ENCODE measurements around the gene AQP7.
"Not testable (repeated sequence)": the region's sequence is repeated elsewhere in the genome, so short reads cannot be mapped to it uniquely, and the experiment has no call there.

The AQP7 gene

DNA sequence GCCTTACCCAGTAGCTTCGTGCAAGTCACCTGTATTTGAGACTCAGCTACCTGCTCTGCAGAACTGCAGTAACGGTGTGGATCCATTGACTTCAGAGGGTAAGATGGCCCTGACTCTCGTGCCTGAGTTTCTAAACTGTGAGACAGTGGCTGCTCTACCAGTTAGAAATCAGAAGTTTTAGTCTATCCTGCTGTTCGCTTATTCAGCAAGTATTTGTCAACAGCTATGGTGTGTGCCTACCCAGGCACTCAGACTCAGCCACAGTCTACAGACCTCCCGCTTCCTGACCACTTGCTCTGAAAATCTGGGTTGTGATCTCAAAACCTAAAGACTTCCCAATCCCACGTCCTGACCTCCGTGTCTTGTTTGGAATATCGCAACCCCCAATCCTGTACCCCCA is 31.5 kb upstream of the AQP7 start:
- DNase-seq (ENCODE audit: low read depth, low spot score) = no peak

DNA sequence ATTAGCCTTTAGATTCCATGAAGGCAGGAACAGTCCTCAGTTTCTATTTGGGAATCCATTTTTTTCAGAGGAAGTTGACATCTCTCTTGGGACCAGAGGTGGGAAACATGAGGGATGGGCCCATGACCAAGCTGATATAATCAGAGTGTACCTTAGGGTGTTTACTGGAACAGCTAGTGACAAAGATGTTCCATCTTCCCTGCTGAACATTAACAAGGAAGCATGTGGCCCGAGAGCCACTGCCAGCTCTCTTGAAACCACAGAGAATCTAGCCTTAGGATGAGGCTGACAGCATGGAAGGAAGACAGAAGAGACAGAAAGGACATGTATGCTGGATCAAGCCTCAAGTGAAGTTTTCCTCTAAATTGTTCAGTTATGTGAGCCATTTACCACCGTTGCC is 29.1 kb upstream of the AQP7 start:
- DNase-seq (ENCODE audit: low read depth, low spot score) = no peak

DNA sequence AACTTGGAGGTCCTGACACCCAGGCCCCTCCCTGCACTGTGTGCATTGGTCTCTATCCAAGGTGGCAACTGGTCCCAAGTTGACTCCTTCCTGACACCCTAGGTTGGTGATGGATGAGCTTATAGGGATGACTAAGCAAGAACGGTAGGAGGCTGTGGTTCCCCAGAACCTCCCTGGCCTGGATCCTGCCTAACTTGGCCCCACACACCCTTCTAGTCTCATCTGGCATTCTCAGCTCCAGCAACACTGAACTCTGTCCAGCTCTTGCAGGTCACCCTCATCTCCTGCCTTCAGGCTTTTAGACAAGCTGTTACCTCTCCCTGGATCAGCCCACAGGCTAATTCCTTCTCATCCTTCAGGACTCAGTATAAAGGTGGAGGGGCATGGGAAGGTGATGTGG is 28.6 kb upstream of the AQP7 start:
- DNase-seq (ENCODE audit: low read depth, low spot score) = no peak

DNA sequence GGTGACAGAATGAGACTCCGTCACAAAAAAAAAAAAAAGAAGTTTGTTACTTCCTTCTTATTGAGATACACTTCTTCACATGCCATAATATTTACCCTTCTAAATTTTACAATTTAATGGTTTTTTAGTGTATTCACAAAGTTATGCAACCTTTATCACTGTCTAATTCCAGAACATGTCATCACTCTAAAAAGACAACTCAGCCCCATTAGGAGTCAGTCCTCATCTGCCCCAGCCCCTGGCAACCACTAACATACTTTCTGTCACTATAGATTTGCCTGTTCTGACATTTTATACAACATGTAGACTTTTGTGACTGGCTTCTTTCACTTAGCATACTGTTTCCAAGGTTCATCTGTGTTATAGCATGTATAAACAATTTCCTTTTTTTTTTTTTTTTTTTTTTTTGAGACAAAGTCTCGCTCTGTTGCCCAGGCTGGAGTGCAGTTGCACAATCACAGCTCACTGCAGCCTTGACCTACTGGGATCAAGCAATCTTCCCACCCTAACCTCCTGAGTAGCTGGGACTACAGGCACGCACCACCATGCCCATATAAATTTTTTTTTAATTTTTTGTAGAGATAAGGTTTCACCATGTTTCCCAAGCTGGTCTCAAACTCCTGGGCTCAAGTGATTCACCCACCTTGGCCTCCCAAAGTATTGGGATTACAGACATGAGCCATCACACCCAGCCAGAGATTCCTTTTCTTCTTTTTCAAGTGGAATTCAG is 27.1 kb upstream of the AQP7 start:
- DNase-seq (ENCODE audit: low read depth, low spot score) = no peak

DNA sequence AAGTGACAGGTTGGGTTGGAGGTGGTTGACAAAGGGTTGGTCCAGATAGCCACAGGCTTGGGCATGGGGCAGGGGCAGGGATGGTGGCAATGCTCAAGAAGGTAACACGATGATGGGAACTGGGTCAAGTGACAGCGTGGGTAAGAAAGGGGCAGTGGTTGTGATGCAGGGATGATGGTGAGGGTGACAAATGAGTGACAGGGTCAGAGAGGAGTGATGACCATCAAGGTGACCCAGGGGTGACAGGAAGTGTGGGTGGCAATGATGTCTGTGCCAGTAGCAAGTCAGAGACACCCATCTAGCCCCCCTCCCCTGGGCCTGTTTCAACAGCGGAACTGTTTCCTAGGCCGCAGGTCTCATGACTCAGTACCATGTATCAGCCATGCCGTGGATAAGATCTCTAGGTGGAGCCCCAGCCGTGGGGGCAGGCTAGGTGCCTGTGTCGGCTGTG is 24.5 kb upstream of the AQP7 start:
- DNase-seq (ENCODE audit: low read depth, low spot score) = no peak

DNA sequence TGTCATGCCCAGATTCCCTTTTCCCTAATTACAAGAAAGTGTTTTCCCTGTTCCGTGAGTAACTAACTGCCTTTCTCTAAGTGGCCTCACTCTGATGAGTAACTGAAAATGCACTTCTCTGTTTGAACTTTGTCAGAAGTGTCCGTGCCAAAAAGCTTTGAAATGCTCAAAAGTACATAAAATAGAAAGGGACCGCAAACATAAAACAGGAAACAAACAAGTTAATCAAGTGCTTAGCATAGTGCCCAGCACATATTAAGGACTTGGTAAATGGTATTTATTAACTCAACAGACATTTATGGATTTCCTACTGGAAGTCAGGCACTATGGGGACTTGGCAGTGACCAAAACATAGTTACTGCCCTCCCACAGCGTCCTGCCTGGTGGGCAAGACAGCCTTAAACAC is 22.8 kb upstream of the AQP7 start:
- no peak for DNase-seq (ENCODE audit: low read depth, low spot score)

DNA sequence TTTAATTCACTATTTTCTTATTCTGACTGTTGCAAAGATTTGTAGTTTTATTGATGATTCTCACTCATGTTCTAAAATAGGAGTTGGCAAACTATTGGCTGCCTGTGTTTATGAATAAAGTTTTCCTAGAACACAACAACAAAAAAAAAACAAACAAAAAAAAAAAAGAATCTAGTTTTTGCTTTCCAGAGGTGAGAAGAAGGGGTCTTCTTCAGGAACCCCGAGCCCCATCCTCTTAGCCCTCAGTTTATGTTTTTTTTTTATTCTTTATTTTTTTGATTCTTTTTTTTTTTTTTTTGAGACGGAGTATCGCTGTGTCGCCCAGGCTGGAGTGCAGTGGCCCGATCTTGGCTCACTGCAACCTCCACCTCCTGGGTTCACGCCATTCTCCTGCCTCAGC is 22.1 kb upstream of the AQP7 start:
- DNase-seq (ENCODE audit: low read depth, low spot score) = not testable (repeated sequence)

DNA sequence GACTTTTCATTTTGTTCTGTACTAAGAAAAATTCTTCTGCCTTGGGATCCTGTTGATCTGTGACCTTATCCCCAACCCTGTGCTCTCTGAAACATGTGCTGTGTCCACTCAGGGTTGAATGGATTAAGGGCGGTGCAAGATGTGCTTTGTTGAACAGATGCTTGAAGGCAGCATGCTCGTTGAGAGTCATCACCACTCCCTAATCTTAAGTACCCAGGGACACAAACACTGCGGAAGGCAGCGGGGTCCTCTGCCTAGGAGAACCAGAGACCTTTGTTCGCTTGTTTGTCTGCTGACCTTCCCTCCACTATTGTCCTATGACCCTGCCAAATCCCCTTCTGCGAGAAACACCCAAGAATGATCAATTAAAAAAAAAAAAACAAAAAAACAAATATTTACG is 21.7 kb upstream of the AQP7 start:
- DNase-seq (ENCODE audit: low read depth, low spot score) = not testable (repeated sequence)

DNA sequence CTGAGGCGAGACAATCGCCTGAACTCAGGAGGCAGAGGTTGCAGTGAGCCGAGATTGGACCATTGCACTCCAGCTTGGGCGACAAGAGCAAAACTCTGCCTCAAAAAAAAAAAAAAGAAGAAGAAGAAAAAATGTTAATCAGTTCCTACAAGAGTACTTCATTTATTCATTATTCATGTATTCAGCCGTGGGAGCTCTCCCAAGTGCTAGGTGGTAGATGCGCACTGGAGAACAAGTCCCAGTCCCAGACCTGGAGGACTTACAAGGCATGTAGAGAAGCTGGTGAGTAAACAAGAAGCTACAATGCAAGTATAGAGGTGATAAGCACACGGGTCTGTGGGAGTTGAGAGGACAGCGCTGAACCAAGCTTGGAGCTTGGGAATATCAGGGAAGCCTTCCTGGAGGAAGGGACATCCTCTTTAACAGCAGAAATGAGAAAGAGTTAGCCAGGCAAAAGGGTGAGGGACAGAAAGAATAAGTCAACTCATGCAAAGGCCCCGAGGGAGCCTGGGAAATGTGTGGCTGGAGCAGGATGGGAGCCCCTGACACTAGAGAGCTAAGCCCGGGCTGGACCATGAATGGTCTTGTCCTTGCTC is 17.4 kb upstream of the AQP7 start:
- DNase-seq (ENCODE audit: low read depth, low spot score) = no peak

DNA sequence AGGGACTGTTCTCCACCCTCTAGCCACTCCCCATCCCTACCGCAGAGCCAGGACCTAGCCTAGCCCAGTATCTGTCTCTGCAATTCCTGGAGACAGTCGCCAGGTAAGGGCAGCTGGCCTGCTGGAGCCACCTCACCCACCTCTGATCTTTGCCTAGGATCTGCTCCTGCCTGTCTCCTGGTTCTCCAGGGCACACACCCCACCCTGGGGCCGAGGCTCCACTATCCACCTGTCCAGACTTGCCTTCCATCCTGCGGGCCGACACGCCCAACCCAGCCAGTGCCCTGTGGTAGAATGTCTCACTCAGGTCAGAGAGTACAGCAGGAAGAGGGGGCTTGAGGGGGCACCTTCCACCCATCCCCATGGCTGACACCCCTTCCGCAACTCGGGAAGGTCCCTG is 15.7 kb upstream of the AQP7 start:
- no peak for DNase-seq (ENCODE audit: low read depth, low spot score)

DNA sequence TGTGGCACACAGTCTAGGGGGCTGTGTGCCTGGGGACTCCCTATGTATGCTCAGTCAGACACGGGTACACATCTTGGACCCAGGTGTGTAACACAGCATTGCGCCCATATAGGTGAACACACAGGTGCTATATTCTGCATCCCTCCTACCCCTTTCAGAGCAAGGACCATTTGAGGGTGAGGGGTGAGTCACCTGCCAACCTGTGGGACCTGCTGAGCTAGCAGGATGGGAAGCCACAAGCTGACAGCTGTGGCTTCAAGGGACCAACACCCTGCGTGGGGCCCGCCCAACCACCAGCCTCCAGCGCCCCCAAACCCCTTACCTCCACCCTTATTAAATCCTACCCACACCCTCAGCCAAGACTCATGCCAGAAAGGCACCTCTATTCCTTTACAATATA is 14.6 kb upstream of the AQP7 start:
- no peak for DNase-seq (ENCODE audit: low read depth, low spot score)

DNA sequence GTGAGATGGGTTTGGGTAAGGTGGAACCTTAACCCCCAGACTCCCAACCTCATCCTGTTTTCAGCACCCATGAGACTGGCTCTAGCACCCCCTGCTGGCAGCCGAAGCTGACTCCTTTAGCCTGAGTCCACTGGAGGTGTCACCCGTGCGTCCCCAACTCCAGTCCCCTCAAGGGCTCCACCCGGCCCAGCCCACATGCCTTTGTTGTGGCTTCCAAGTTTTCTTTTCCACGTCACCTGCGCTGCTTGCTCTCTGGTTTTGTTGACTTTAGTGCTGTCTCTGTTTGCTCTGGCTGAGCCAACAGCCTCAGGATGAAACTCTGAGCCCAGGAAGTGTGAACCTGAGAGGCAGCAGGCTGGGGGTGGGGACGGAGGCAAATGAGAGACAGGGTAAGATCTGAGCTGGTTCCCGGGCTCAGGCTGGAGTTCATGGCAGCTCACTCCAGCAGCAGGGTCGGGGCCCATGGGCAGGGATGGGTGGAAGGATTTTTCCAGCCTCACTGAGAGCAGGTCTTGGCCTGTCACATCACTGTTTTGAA is 13.2 kb upstream of the AQP7 start:
- DNase-seq (ENCODE audit: low read depth, low spot score) = no peak

DNA sequence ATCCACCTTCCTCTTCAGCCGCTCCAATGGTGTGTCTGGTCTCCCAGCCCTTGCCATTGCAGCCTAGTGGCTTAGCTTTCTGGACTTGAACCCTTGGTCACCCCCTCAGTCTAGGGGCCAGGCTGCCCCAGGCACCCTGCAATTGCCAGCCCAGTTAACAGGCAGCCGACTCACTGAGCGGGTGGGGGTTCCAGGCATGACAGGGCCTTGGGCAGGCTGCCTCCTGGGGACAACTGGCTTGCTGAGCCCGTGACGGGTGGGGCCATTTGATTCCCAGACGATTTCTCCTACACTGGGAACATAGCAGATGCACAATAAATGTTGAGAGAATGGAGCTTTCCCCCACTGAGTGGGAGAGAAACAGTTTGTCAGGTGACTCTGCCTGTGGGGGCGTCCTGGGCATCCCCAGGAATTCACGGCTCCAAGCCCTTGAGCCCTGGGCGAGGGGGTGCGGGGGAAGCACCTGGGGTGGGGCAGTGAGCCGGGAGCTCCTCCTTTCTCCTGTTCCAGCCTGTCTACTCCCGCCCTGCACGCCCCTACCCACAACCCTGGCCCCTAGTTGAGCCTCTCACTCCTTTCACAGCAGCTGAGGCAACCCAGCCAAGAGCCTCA is 12.6 kb upstream of the AQP7 start:
- no peak for DNase-seq (ENCODE audit: low read depth, low spot score)

DNA sequence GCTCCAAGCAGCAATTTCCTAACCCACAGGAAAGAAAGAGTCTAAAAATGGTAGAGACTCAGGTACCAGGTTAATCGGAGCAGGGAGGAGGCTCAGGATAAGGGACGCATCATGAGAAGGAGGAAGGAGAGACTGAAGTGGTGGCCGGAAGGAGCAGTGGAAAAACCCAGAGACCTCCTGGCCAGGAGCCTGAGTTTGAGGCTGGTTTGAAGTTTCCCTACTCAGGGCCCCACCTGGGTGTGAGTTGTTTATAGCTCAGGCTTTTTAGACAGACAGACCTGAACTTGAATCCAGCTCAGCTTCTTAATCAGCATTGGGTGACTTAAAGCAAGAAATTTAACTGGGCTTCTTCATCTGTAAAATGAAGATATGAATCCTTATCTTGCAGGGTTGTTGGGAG is 11.9 kb upstream of the AQP7 start:
- no peak for DNase-seq (ENCODE audit: low read depth, low spot score)

DNA sequence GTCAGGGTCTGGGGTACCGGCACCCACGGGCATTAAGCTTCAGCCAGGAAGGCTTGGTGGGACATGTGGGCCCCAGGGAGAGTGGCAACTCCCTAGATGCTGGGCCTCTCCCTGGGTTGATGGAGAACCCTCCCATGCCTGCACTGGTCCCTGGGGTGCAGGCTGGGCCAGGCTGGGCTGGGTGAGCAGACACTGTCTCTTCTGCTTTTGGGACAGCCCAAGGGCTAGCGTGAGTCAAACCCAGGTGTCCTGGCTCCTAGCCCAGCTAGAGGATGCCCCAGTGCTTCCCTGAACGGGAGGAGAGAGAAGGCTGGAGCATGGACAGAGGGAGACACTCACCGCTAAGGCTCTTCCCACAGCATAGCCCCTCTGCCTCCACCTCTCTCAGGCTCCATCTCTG is 5.7 kb upstream of the AQP7 start:
- DNase-seq (ENCODE audit: low read depth, low spot score) = no peak

DNA sequence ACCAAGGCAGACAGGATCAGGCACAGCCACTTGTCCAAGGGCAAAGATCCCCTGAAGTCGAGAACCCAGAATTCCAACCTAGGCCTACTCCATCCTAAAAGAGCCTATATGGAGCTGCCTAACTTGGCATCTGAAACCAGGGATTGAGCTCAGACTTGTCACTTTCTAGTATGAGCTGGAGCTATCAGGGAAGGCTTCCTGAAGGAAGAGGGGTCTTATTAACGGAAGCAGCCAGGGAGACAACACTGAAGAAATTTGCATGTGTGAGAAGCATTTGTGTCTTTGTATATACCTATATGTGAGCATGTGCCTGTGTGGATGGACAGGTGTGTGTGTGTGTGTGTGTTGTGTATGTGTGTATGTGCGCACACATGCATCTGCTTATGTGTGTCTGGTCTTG is 4.7 kb upstream of the AQP7 start:
- DNase-seq (ENCODE audit: low read depth, low spot score) = no peak

DNA sequence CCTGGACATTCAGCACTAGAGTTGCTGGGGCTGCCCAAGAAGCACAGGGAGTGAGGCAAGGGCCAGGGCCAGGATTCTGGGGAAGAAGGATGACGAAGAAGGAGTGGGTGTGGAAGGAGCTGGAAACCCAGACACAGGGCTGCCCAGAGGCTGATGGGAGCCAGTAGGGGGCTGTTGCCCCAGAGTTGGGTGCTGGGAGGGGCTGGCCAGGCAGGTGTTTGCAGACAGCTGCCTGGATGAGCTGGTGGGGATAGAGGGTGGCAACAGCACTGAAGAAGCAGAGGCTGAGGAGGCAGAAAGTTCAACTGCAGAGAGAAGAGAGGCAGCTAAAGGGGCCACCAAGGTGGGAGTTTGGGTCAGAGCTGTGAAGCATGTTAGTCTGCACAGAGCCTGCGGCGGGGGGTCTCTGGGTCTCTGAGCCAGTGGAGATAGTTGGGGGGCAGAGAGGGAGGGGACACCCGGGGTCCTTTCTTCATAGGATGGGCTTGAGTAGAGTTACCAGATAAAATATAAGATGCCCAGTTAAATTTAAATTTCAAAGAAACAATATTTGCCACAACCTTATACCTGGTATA is 2.5 kb upstream of the AQP7 start:
- DNase-seq (ENCODE audit: low read depth, low spot score) = no peak

DNA sequence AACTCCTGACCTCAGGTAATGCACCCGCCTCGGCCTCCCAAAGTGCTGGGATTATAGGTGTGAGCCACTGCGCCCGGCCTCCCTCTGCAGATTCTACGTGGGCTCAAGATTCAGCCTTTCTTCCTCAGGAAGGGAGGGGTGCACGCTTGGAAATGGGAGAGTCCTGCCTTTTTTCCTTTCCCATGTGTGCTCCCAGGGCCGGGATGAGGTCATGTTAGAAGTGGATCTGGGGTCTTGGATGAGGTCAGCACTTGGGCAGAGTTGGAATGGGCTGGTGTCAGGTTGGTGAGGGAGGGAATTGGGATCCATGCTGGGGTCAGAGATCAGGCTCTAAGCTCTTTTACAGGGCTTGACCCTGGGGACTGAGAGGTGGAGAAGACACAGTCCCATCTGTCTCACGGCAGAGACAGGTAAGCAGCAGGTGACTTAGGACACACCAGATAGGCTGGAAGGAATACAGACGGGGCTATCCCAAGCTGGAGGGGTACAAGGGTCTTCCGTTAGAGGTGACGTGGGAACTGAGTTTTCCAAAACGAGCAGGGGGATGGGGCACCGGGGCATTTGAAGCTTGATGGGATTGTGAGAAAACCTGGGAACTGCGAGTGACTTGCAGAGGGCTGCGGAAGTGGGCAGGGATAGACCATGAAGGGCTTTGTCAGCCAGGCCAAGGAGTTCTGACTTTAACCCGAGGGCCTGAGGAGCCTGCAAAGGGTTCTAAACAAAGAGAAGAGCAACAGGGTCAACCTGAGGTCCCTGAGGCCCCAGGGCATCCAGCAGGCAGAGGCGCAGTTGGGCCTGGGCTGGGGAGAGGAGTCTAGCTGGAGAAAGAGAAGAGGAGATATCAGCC is 1.8 kb upstream of the AQP7 start:
- no peak for DNase-seq (ENCODE audit: low read depth, low spot score)

DNA sequence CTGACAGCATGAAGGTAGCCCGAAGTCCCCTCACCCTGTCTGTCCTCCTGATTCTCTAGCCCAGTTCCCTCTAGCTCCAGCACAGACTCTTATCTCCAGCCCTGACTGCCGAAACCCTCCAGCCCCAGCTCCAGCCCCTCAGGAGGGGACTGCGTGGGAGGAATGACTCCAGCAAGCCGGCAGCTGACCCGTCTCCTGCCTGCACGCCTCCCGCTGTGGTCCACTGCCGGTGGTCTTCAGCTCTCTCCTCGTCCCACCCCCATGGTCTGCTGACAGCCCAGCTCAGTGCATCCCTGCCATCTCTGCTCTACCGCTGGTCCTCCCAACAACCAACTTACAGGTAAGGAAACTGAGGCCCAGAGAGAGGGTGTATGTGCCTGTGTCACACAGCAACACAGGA is 559 bp downstream of the AQP7 start:
- not testable (repeated sequence) for DNase-seq (ENCODE audit: low read depth, low spot score)

DNA sequence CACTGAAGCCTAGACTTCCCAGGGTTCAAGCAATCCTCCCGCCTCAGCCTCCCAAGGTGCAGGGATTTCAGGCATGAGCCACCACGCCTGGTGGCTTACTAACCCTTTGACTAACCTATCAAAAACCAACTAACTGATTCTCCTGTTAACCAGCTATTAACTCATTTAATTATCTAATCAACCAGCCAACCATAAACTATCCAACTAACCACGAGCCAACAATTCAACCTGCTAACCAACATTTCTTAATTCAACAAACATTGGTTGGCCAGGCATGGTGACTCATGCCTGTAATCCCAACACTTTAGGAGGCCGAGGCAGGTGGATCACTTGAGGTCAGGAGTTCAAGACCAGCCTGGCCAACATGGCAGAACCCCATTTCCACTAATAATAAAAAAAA is 3.3 kb downstream of the AQP7 start:
- DNase-seq (ENCODE audit: low read depth, low spot score) = not testable (repeated sequence)

DNA sequence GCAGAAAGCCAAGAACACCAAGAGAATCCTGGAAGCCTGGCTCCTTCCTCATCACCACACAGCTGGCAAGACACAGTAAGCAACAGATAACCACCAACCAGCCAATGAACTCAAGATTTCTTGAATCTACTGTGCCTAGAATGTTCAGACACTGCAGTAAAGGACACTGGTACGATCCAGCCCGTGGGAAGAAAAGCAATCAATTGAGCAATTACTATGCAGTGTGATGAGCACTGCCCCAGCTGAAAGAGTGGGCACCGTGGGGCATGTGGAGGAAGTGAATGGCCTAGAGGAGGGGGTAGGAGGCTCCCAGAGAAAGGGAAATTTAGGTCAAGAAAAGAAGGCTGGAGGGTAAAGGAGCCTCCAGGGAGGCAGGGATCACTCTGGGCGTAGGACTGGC is 4.6 kb downstream of the AQP7 start:
- not testable (repeated sequence) for DNase-seq (ENCODE audit: low read depth, low spot score)

Data from brain pericyte (primary cell).